H1 (cell line): ENCODE results near the gene UBE2G2. TPM values are rescaled to one million over a fixed set of nuclear protein-coding genes. Genes with fewer than 3 reads are reported as not detected.

Experiments
- CTCF ChIA-PET: fragments of 300-600 bp; sonication (Branson Sonifier 250); formaldehyde crosslinking; loops from one replicate; lab custom pipeline; 2021; ENCODE audit not compliant: partially characterized antibody; lab: Charles Lee
- POLR2A ChIA-PET: fragments of 300-600 bp; sonication (Branson Sonifier 250); formaldehyde crosslinking; loops from one replicate; lab custom pipeline; 2021; ENCODE audit warnings: inconsistent platforms; ENCODE audit not compliant: partially characterized antibody; lab: Charles Lee
- DNase-seq, 2 experiments: peaks; one replicate each; pipeline versions ENCODE4 v3.0.0 to v3.0.0-alpha.2; 2010 to 2022; ENCODE audit warnings: low spot score in 2 of 2, low read depth in 1 of 2, mixed read lengths in 1 of 2
- FAIRE-seq: peaks from 2 replicates; lab custom pipeline; 2011; peaks lifted over from hg19 to GRCh38; lab: Jason Lieb, UNC
- H2AFZ ChIP-seq: 2 replicates; pipeline ENCODE4 v1.8.1; 2012; ENCODE audit warnings: low read length, inconsistent platforms
- H2AK5ac ChIP-seq: 2 replicates; pipeline ENCODE4 v1.6.1; 2013; ENCODE audit warnings: low read depth, low read length
- H2BK120ac ChIP-seq: replicated peaks from 2 replicates; pipeline ENCODE3; 2013; ENCODE audit warnings: low read depth, low read length, inconsistent platforms
- H2BK12ac ChIP-seq: 2 replicates; pipeline ENCODE4 v1.6.1; 2013; ENCODE audit warnings: low read depth, low read length
- H2BK15ac ChIP-seq: 2 replicates; pipeline ENCODE4 v1.6.1; 2013; ENCODE audit warnings: low read length
- H2BK20ac ChIP-seq: 2 replicates; pipeline ENCODE4 v1.6.1; 2013; ENCODE audit warnings: low read length
- H2BK5ac ChIP-seq: 2 replicates; pipeline ENCODE4 v1.6.1; 2013; ENCODE audit warnings: low read depth, low read length
- H3K14ac ChIP-seq: 2 replicates; pipeline ENCODE4 v1.6.1; 2013; ENCODE audit warnings: inconsistent platforms; ENCODE audit not compliant: insufficient read length
- H3K18ac ChIP-seq: 2 replicates; pipeline ENCODE4 v1.6.1; 2013; ENCODE audit warnings: low read length; ENCODE audit errors: extremely low read depth
- H3K23ac ChIP-seq: 2 replicates; pipeline ENCODE4 v1.6.1; 2013; ENCODE audit warnings: inconsistent platforms; ENCODE audit not compliant: insufficient read length
- H3K23me2 ChIP-seq: 2 replicates; pipeline ENCODE4 v1.6.1; 2013; ENCODE audit warnings: low read depth, low read length
- H3K27ac ChIP-seq: 2 replicates; pipeline ENCODE4 v1.6.1; 2011; ENCODE audit warnings: low read depth, low read length, inconsistent platforms
- H3K27me3 ChIP-seq, 4 experiments: replicated peaks in 1 of 4; 1 replicate in 1 of 4; 2 replicates in 3 of 4; pipeline versions ENCODE4 v1.6.1 to v1.8.1; 2011 to 2013; ENCODE audit warnings: low read length in 3 of 4, mild to moderate bottlenecking in 3 of 4, inconsistent platforms in 2 of 4, mixed read lengths in 2 of 4, moderate library complexity in 1 of 4; ENCODE audit not compliant: control insufficient read depth in 3 of 4, insufficient read depth in 3 of 4; ENCODE audit errors: extremely low read depth in 1 of 4
- H3K36me3 ChIP-seq, 4 experiments: 2 replicates each; pipeline versions ENCODE4 v1.6.1 to v1.8.1; 2011 to 2013; ENCODE audit warnings: mild to moderate bottlenecking in 4 of 4, low read length in 3 of 4, moderate library complexity in 2 of 4, control low read depth in 1 of 4, inconsistent platforms in 1 of 4; ENCODE audit not compliant: insufficient read depth in 4 of 4, control insufficient read depth in 2 of 4
- H3K4ac ChIP-seq: replicated peaks from 2 replicates; pipeline ENCODE3; 2013; ENCODE audit warnings: low read length, low read depth, mixed read lengths, inconsistent platforms; ENCODE audit not compliant: insufficient read length
- H3K4me1 ChIP-seq, 4 experiments: replicated peaks in 1 of 4; 1 replicate in 1 of 4; 2 replicates in 3 of 4; pipeline versions ENCODE4 v1.6.1 to v1.8.1; 2011 to 2013; ENCODE audit warnings: low read length in 3 of 4, inconsistent platforms in 2 of 4, mixed read lengths in 1 of 4; ENCODE audit not compliant: insufficient read depth in 4 of 4, control insufficient read depth in 3 of 4
- H3K4me2 ChIP-seq, 2 experiments: 2 replicates each; pipeline versions ENCODE4 v1.6.1 to v1.8.1; 2011 to 2013; ENCODE audit warnings: low read depth in 2 of 2, low read length in 2 of 2, control low read depth in 1 of 2, inconsistent platforms in 1 of 2, mild to moderate bottlenecking in 1 of 2; ENCODE audit not compliant: insufficient read depth in 1 of 2
- H3K4me3 ChIP-seq, 4 experiments: fragments of 200-600, 300-600 bp in 1 of 4; sonication (generic), shearing (Covaris generic), sonication (Bioruptor Twin) in 1 of 4; 2 replicates each; pipeline versions ENCODE4 v1.5.1 to v1.8.1; 2011 to 2016; ENCODE audit warnings: low read length in 4 of 4, low read depth in 3 of 4, control low read depth in 2 of 4, inconsistent platforms in 2 of 4, mild to moderate bottlenecking in 2 of 4, mixed read lengths in 1 of 4, moderate library complexity in 1 of 4; ENCODE audit not compliant: insufficient read depth in 2 of 4; ENCODE audit errors: extremely low read depth in 1 of 4
- H3K56ac ChIP-seq: replicated peaks from 2 replicates; pipeline ENCODE3; 2013; ENCODE audit warnings: low read depth, mild to moderate bottlenecking, mixed read lengths, low read length, inconsistent platforms; ENCODE audit not compliant: insufficient read length
- H3K79me1 ChIP-seq: 2 replicates; pipeline ENCODE4 v1.6.1; 2013; ENCODE audit warnings: low read depth, low read length, control low read depth
- H3K79me2 ChIP-seq, 2 experiments: 2 replicates each; pipeline versions ENCODE4 v1.6.1 to v1.8.1; 2012 to 2013; ENCODE audit warnings: low read length in 2 of 2, mild to moderate bottlenecking in 2 of 2, inconsistent platforms in 1 of 2; ENCODE audit not compliant: insufficient read depth in 2 of 2, control insufficient read depth in 1 of 2
- H3K9ac ChIP-seq, 4 experiments: replicated peaks in 1 of 4; 1 replicate in 1 of 4; 2 replicates in 3 of 4; pipeline versions ENCODE4 v1.6.1 to v1.8.1; 2011 to 2013; ENCODE audit warnings: low read depth in 3 of 4, low read length in 3 of 4, control low read depth in 2 of 4, mild to moderate bottlenecking in 2 of 4, moderate library complexity in 2 of 4, inconsistent platforms in 1 of 4; ENCODE audit errors: extremely low read depth in 1 of 4
- H3K9me3 ChIP-seq, 2 experiments: 2 replicates each; pipeline versions ENCODE4 v1.6.1 to v1.8.1; 2012 to 2013; ENCODE audit warnings: mild to moderate bottlenecking in 2 of 2, moderate library complexity in 2 of 2, control low read depth in 1 of 2, inconsistent platforms in 1 of 2, low read depth in 1 of 2, low read length in 1 of 2, mixed read lengths in 1 of 2; ENCODE audit not compliant: insufficient read depth in 2 of 2
- H4K20me1 ChIP-seq, 2 experiments: replicated peaks in 1 of 2; 2 replicates each; pipeline versions ENCODE3 to v1.8.1; 2011 to 2013; ENCODE audit warnings: inconsistent platforms in 2 of 2, low read length in 2 of 2, mild to moderate bottlenecking in 1 of 2; ENCODE audit not compliant: insufficient read depth in 2 of 2, control insufficient read depth in 1 of 2
- H4K5ac ChIP-seq: 2 replicates; pipeline ENCODE4 v1.6.1; 2013; ENCODE audit warnings: low read length, low read depth, mixed read lengths, inconsistent platforms; ENCODE audit not compliant: insufficient read length
- H4K8ac ChIP-seq: 2 replicates; pipeline ENCODE4 v1.8.0; 2013; ENCODE audit warnings: mild to moderate bottlenecking, moderate library complexity, low read length, inconsistent platforms; ENCODE audit not compliant: insufficient read depth; ENCODE audit errors: extremely low read depth
- H4K91ac ChIP-seq: replicated peaks from 2 replicates; pipeline ENCODE3; 2013; ENCODE audit warnings: low read length, mixed read lengths, inconsistent platforms; ENCODE audit not compliant: insufficient read length
- KDM4A ChIP-seq: IDR thresholded peaks from one replicate; pipeline ENCODE4 v1.7.1; 2012; ENCODE audit warnings: low read depth, mild to moderate bottlenecking, moderate library complexity, low read length, inconsistent platforms; ENCODE audit not compliant: severe bottlenecking
- MAFK ChIP-seq: IDR thresholded peaks from 2 replicates; pipeline ENCODE4 v1.6.1; 2012; ENCODE audit warnings: low read depth, mild to moderate bottlenecking, improper control_type of control experiment, low read length
- POLR2AphosphoS5 ChIP-seq: IDR thresholded peaks from 2 replicates; pipeline ENCODE4 v1.6.1; 2011; ENCODE audit warnings: low read depth, low read length
- RAD21 ChIP-seq, 2 experiments: IDR thresholded peaks in 1 of 2; conservative IDR thresholded peaks in 1 of 2; 2 replicates each; pipeline ENCODE4 v1.6.1; 2011; ENCODE audit warnings: low read depth in 2 of 2, low read length in 2 of 2, improper control_type of control experiment in 1 of 2, inconsistent platforms in 1 of 2, mild to moderate bottlenecking in 1 of 2, moderate library complexity in 1 of 2
- RNF2 ChIP-seq: fragments of 200-900, 300-1000 bp; sonication (generic); IDR thresholded peaks from 2 replicates; pipeline ENCODE4 v1.7.1; 2016; ENCODE audit warnings: borderline replicate concordance, low read depth, mild to moderate bottlenecking, antibody characterized with exemption, low read length; ENCODE audit not compliant: poor library complexity, severe bottlenecking; ENCODE audit errors: missing control alignments
- SAP30 ChIP-seq: fragments of 300-600 bp; sonication (generic); IDR thresholded peaks from 2 replicates; pipeline ENCODE4 v1.7.1; 2012; ENCODE audit warnings: low read length, moderate library complexity, mild to moderate bottlenecking, inconsistent platforms; ENCODE audit not compliant: insufficient read depth, insufficient replicate concordance
- SIX5 ChIP-seq: IDR thresholded peaks from 2 replicates; pipeline ENCODE4 v1.6.1; 2011; ENCODE audit warnings: mild to moderate bottlenecking, low read depth, low read length
- SUZ12 ChIP-seq: fragments of 200-600 bp; sonication (generic); IDR thresholded peaks from 2 replicates; pipeline ENCODE4 v1.6.1; 2012; ENCODE audit warnings: mild to moderate bottlenecking, inconsistent platforms, low read length, moderate library complexity, mixed read lengths
- WGBS, 2 experiments: shearing (Covaris generic) in 1 of 2; methylation state at CpG; one replicate each; pipeline versions ENCODE4 v1.1.6 to v1.1.7; 2013 to 2015; ENCODE audit warnings: low lambda C conversion rate in 2 of 2, mixed read lengths in 2 of 2, inconsistent platforms in 1 of 2, low coverage in 1 of 2, missing lambda C conversion rate in 1 of 2; ENCODE audit not compliant: insufficient replicate concordance in 2 of 2, insufficient coverage in 1 of 2, insufficient read length in 1 of 2; ENCODE audit errors: extremely low coverage in 1 of 2, missing lambda C conversion rate in 1 of 2; 5-methylcytosine and 5-hydroxymethylcytosine counted together
- polyA plus RNA-seq, 7 experiments: library from polyadenylated mRNA; depleted of rRNA in 3 of 7; stranded (reverse) in 5 of 7; unstranded in 2 of 7; fragments of >200 nt in 5 of 7; fragments of 200-250 nt in 2 of 7; gene quantifications; 1 replicate in 5 of 7; 2 replicates in 1 of 7; 4 replicates in 1 of 7; pipeline versions ENCODE4 v1.2.1 to v1.2.3, GENCODE V29; 2011 to 2013; ENCODE audit warnings: missing spikeins in 2 of 7, mixed read lengths in 2 of 7
- total RNA-seq: library from RNA; stranded (reverse); fragmentation: NEBNext Ultra II Directional; extraction: Animal tissue kit (Norgen Biotek cat#: 25700); gene quantifications from 2 replicates; pipeline ENCODE4 v1.2.1, GENCODE V29; 2021

The UBE2G2 gene
- total and polyA plus RNA-seq, 2 of the 8 experiments (the other 6 are each of a cell fraction or from before 2014, with no cell fraction given) = 96.3 to 101 TPM

DNA sequence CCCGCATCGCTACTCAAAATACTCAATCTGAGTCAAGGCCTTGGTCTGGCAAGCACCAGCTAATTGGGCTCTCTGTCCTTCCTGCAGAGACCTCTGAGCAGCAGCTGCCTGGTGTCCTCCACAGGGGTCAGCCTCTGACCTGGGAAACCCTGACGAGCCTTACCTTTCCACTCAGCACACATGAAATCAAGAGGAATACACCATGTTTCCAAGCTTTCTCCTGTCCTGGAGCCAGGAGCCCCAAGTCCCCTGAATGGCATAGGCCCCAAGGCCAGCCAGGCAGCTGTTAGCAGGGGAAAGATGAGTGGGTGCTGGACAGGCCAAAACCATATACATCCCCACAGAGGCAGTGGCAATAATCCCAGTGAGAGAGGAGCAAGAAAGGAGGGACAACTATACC, 63.0 kb downstream of the UBE2G2 start:
- POLR2A ChIA-PET = no interaction called here
- Histone ChIP-seq H3K79me1 (no peaks in the 10 kb centered on the region), H3K27me3 (no peaks in the 10 kb centered on the region), H2AFZ (no peak overlapping the region), H4K8ac (no peak overlapping the region), H3K23me2 (no peaks in the 10 kb centered on the region; the same call in 1 of the 2 replicates), H3K23ac (no peak overlapping the region), H3K56ac (no peak overlapping the region), H3K27ac (no peak overlapping the region), H3K4me1 (no peaks in the 10 kb centered on the region), H2BK12ac (no peak overlapping the region), H3K14ac (no peak overlapping the region), H3K9ac (no peak overlapping the region), H4K5ac (no peak overlapping the region), H3K4me3 (no peak overlapping the region), H3K4ac (no peak overlapping the region), H2AK5ac (no peak overlapping the region), H2BK120ac (no peak overlapping the region), H3K9me3 (peaks cover 47 to 65% of the 10 kb centered on the region in 2 experiments), H3K4me2 (no peak overlapping the region), H3K18ac (no peak overlapping the region), H2BK15ac (no peak overlapping the region), H3K36me3 (no peaks in the 10 kb centered on the region), H3K79me2 (no peaks in the 10 kb centered on the region), H2BK5ac (no peak overlapping the region), H4K91ac (no peak overlapping the region), H4K20me1 (no peaks in the 10 kb centered on the region), H2BK20ac (no peak overlapping the region)
- DNase-seq (peak in 1 of 2 experiments; percentile 22), FAIRE-seq (no peak)
- CTCF ChIA-PET = interaction anchor here (1.8 kb wide), 1 partner anchor 11 kb away, joined by 5 read pairs; no protein-coding TSS in a partner anchor
- 89% methylated on average over 3 of the region's 3 CpGs; no CpG with 5 or more reads in 1 of the 2 experiments for WGBS, 2 experiments
- TF ChIP-seq KDM4A (no peak), MAFK (no peak), RAD21 (IDR thresholded peaks at IDR 0.05 in 1 of 2, conservative IDR thresholded peaks at IDR 0.05 in 1 of 2; ENCODE audit: low read depth in 2 of 2, low read length in 2 of 2) (no peak), RNF2 (no peak), POLR2AphosphoS5 (no peak), SIX5 (no peak), SAP30 (no peak), SUZ12 (no peak)
